Measurements from ENCODE around the gene HOXD12.
A peak's percentile ranks its signal among the peaks of the same experiment; 100 is the strongest.

HOXD12 gene

DNA sequence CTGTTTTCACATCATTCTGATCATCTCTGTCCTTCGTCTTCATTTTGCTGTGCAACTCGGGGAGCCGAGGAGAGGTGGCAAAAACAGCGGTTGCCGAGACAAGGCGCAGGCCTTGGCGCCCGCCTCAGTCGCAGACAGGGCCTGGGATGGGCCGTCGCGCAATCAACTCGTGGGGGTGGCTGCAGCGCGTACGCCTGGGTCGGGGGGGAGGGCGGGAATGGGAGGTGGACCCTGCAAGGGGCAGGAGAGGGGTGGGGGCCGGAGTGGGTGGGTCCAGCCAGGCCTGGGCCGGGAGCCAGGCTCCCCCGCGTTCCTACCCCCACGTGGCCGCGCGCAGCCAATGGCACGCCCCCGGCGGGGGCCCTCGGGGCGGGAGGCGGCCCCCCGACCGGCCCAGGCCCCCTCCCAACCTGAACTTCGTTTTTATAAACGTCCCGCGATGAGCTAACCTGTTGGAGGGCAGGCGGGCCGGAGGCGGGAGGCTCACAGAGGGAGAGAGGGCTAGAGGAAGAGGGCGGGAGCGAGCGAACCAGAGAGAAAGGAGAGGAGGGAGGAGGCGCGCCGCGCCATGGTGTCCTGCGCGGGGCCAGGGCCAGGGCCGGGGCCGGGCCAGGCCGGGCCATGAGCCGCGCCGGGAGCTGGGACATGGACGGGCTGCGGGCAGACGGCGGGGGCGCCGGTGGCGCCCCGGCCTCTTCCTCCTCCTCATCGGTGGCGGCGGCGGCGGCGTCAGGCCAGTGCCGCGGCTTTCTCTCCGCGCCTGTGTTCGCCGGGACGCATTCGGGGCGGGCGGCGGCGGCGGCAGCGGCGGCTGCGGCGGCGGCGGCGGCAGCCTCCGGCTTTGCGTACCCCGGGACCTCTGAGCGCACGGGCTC, 7.1 kb upstream of the HOXD12 start, which contains the start of gene HOXD13:
HOXD13 (plus strand) TSS at position 452 of the 875 bp plus-strand sequence; CDS start at position 622, 170 bp downstream.
- no peak for DNase-seq (ENCODE audit: low spot score)

DNA sequence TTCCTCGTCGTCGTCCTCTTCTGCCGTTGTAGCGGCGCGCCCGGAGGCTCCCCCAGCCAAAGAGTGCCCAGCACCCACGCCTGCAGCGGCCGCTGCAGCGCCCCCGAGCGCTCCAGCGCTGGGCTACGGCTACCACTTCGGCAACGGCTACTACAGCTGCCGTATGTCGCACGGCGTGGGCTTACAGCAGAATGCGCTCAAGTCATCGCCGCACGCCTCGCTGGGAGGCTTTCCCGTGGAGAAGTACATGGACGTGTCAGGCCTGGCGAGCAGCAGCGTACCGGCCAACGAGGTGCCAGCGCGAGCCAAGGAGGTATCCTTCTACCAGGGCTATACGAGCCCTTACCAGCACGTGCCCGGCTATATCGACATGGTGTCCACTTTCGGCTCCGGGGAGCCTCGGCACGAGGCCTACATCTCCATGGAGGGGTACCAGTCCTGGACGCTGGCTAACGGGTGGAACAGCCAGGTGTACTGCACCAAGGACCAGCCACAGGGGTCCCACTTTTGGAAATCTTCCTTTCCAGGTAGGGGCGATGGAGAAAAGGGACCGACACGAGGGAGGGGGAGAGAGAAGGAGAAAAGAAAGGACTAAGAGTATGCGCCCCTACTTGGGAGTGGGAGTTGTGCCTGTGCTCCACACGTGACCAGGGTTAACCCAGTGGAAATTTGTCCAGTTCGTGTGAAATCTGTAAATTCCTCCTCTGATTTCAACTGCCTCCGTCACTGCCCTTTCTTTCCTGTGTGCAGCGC, 6.3 kb upstream of the HOXD12 start:
- DNase-seq (ENCODE audit: low spot score), result no peak

DNA sequence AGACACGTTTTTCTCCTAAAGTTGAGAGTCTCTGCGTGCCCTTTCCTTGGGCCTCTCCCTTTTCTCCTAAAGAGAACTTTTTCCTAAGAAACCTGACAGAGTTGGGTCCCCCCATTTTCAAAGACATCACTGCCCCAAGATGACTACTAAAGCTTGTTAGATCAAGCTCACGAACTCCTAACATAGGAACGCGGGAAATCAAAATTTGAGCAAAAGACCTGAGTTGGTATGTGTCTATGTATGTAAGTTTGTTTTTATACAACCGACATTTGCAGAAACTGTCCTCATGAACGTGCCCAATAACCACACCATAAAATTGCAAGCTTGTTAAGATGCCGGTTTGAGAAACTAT, 5.7 kb upstream of the HOXD12 start:
- DNase-seq (ENCODE audit: low spot score), result no peak

- DNase-seq (ENCODE audit: low spot score), result no peak
Observed at GRCh38 chr2:176094349-176094748, 5.2 kb upstream of the HOXD12 start.

- no peak for DNase-seq (ENCODE audit: low spot score)
Observed at GRCh38 chr2:176095421-176095820, 4.2 kb upstream of the HOXD12 start.

GRCh38 chr2:176096243-176096985, 3.2 kb upstream of the HOXD12 start:
- no peak for DNase-seq (ENCODE audit: low spot score)

GRCh38 chr2:176096986-176097819, 2.4 kb upstream of the HOXD12 start:
- DNase-seq (ENCODE audit: low spot score), result peak; percentile 52

GRCh38 chr2:176097820-176098365, 1.7 kb upstream of the HOXD12 start:
- no peak for DNase-seq (ENCODE audit: low spot score)

DNA sequence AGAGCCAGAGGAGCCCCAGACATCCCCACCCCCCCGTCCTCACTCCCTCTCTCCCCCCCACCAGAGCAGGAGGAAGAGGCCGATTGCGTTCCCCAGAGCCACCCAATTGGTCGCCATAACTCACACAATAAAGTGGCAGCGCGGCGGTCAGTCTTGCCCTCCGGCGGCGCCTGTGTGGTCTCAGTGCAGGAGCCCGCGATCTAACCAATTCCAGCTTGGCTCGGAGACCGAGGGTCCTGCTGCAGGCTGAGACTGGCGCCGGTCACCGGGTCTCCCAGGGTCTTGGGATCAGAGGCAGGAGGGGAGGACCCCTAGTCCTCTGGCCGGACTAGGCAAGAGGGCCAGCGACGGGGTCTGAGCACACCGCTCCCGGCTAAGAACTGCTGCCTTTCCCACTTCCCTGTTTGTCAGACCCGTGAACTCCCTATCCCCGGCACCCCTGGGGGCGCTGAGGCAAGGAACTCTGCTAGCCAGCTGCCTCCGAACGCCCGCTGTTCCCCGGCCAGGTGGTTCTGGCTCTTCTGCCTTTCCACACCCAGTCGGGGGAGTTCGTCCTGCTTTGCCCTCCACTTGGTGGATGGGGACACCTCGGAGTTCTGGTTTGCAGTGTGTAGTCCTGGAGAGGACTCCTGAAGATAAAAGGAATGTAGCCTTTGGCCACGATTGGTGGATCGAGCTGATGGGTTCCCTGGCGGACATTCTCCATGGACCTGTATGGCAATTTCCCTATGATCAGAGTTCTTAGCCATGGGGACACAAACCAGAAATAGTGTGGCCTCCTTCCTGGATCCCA, 1.0 kb upstream of the HOXD12 start:
- DNase-seq (ENCODE audit: low spot score), result no peak

- no peak for DNase-seq (ENCODE audit: low spot score)
Observed at GRCh38 chr2:176099159-176099727, 352 bp upstream of the HOXD12 start.

DNA sequence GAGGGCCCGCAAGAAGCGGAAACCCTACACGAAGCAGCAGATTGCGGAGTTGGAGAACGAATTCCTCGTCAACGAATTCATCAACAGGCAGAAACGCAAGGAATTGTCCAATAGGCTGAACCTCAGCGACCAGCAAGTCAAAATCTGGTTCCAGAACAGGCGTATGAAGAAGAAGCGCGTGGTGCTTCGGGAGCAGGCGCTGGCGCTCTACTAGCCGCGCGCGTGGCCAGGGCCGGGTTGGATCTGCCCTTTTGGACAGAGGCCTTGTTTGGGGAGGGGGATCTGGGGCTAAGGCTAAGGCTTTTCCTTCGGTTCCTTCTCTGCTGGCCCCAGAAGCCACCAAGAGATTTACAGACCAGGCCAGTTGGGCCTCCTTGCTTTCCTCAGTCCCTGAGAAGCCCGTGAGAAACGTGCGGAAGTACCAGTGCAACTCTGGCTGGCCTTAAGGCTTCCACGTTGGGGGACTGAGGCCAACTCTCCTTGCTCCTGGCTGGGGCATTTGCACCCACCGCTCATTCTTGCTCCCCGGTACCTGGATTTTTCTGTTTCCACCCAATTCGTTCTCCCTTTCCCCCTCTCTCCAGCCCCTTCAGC, 1.0 kb downstream of the HOXD12 start:
- DNase-seq (ENCODE audit: low spot score), result no peak

DNA sequence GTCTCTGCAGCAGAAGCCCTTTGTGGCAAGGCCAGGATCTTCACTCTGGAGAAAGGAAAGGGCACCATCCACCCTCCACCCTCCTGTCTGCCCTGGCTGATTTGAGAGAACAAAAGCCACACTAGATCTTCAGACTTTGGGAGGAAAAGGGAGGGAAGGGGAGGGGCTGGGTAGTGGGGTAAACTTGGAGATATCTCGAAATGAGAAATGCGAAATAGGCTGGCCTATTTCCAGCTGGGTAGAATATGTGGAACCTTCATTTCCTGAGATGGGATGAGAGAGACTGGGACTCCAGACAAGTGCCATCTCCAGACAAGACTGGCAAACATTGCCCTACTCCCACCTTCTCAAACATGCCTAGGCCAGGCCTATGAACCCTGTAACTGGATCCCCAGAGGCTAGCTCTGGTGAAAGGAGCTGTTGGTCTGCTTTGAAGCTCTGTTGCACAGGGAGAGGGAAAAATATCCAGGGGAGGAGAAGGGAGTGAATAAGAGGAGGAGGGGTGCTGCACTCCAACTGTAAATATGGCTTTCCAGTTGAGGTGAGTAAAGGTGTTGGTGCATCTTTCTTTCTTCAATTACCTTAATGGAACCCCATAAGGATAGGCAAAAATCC, 1.7 kb downstream of the HOXD12 start:
- no peak for DNase-seq (ENCODE audit: low spot score)

DNA sequence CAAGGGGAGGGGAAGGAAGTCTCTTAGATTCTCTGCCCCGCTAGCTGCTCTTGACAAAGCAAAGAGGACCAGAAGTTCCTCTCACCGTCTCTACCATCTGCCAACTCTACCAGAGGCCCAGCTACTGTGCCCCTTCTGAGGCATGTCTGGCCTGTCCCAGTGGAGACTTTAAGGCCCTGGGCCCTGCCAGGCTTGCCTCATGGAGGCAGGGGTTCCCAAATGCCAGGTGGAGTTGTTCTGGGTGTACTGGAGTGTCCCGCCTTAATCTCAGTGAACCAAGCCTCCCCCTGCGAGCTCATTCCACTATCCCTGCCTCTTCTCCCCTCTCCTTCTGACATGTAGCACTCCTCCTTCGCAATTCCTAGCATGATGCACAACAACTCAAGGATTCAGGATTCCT, 2.2 kb downstream of the HOXD12 start:
- no peak for DNase-seq (ENCODE audit: low spot score)

GRCh38 chr2:176102309-176102866, 2.8 kb downstream of the HOXD12 start:
- no peak for DNase-seq (ENCODE audit: low spot score)

- DNase-seq (ENCODE audit: low spot score), result no peak
Observed at GRCh38 chr2:176103194-176103593, 3.6 kb downstream of the HOXD12 start.

GRCh38 chr2:176103742-176104315, 4.2 kb downstream of the HOXD12 start:
- DNase-seq (ENCODE audit: low spot score), result no peak

- no peak for DNase-seq (ENCODE audit: low spot score)
Observed at GRCh38 chr2:176104316-176105077, 4.9 kb downstream of the HOXD12 start.

All from cerebellar cortex (tissue), 1 donor.